Muscle of back (tissue), 11 donors: Measurements from ENCODE around the gene SIRT1. TPM values are rescaled to one million over a fixed set of nuclear protein-coding genes. Genes with fewer than 3 reads are reported as not detected.
"Not testable (repeated sequence)": the region's sequence is repeated elsewhere in the genome, so short reads cannot be mapped to it uniquely, and the experiment has no call there.

ENCODE experiments used
- DNase-seq, 3 donors: peaks; one replicate each; pipeline versions ENCODE4 v3.0.0 to v3.0.0-alpha.2; 2013
- polyA plus RNA-seq, 10 donors: library from polyadenylated mRNA; unstranded; fragments of 120-200 nt; gene quantifications; one replicate each; pipeline ENCODE4 v1.2.1, GENCODE V29; 2013; ENCODE audit not compliant: insufficient read length in 10 of 10

The SIRT1 gene
- polyA plus RNA-seq, 10 donors, result 18.7 to 25.7 (median 22.0) TPM

DNA sequence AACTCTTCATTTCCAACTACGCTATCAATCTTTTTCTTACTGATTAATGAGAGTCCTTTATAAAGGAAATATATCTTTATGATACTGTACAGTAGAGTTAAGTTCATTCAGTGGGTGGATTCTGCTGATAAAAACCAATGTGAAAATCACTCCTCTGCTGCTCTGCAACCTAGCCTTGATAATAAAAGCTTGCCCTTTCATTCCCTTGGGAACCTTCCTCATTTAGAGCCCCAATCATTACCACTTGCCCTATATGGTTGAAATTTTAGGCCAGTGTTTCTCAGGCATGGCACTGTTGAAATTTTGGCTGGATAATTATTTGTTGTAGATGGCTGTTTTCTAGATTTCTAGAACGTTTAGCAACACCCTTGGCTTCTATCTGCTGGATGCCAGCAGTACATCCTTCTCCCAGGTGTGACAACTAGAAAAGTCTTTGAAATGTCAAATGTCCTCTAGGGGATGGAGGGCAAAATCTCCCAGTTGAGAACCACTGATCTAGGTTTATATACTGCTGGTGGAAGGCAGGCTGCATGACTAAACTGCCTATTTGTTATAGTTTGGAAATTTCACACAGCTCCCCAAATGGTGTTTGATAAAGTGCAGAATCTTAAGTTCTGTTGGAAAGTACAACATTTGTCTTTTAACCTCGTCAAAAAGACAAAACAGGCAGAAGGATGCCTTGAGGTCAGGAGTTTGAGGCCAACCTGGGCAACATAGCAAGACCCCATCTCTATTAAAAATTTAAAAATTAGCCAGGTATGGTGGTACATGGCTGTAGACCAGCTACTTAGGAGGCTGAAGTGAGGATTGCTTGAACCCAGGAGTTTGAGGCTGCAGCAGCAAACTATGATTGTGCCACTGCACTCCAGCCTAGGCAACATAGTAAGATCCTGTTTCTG lies 8.9 kb upstream of the SIRT1 start:
- DNase-seq, result no peak

- DNase-seq, result not testable (repeated sequence)
These were observed 7.0 kb upstream of the SIRT1 start for GRCh38 chr10:67877421-67877820.

- no peak for DNase-seq
These were observed 6.3 kb upstream of the SIRT1 start for GRCh38 chr10:67878133-67878532.

DNA sequence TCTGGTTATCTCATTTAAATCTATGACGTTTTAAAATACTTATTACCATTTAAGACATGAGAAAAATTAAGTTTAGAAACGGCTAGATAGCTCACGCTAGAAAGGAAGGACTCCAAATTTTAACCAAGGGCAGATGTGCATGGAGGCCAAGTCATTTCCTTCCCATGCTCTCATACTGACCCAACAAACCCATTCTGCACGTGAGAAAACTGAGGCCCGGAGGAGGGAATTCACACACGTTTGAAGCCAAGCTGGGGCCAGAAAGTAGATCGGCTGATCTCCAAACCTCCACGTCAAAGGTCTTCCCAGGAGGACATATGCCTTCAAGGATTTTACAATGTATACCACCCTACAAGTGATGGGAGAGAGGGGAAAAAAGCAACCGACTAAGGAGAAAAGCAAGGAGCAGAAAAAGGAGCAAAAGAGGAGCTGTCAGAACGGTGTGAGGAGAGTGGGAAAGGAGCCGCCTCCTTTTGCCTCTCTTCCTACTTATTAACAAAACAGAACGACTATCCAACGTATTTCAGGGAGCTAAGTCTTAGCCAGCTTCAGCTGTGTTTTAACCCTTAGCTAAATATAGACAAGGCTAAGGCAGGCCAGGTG lies 645 bp upstream of the SIRT1 start:
- peak in 1 of 3 donors; percentile 27 for DNase-seq

GRCh38 chr10:67884842-67885670 lies 600 bp downstream of the SIRT1 start:
- peak; percentile 74 to 95 (median 83) for DNase-seq

DNA sequence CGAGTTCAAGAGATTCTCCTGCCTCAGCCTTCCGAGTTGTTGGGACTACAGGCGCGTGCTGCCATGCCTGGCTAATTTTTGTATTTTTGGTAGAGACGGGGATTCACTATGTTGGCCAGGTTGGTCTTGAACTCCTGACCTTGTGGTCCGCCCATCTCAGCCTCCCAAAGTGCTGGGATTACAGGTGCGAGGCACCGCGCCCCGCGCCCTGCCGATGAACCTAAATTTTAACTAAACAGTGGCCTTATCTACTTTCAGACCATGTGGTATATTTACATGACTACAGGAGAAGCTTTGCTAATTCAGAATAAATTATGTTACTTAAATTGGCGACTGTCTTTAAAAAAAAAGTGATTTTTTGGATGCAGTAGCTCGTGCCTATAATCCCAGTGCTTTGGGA lies 9.2 kb downstream of the SIRT1 start:
- DNase-seq, result no peak

GRCh38 chr10:67903581-67903980 lies 19.1 kb downstream of the SIRT1 start:
- DNase-seq, result no peak

DNA sequence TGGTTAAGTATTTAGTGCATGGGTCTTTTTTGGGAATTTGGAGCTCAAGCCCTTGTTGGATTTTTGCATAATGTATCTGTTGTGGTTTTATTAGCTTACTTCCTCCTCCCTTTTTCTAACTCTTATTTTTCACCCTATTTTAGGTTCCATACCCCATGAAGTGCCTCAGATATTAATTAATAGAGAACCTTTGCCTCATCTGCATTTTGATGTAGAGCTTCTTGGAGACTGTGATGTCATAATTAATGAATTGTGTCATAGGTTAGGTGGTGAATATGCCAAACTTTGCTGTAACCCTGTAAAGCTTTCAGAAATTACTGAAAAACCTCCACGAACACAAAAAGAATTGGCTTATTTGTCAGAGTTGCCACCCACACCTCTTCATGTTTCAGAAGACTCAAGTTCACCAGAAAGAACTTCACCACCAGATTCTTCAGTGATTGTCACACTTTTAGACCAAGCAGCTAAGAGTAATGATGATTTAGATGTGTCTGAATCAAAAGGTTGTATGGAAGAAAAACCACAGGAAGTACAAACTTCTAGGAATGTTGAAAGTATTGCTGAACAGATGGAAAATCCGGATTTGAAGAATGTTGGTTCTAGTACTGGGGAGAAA lies 28.0 kb downstream of the SIRT1 start:
- DNase-seq, result no peak

DNA sequence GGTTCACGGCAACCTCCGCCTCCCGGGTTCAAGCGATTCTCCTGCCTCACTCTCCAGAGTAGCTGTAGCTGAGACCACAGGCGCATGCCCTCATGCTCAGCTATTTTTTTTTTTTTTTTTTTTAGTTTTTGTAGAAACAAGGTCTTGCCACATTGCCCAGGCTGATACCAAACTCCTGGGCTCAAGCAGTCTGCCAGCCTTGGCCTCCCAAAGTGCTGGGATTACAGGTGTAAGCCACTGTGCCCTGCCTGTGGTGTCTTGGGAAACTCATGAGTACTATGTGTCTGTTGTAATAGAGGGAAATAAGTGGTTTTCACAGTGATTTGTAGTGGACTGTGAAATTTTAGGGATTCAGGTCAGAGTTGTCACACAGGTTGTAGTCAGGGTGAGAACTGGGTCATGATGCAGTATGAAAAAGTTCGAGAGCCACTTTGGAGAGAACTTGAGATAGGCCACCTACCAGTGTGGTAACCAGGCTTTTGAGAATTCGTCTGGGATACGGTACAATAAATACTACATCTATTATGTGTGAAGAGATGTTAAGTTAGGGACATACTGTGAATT lies 30.4 kb downstream of the SIRT1 start:
- no peak for DNase-seq

GRCh38 chr10:67917169-67917568 lies 32.7 kb downstream of the SIRT1 start:
- DNase-seq, result no peak

DNA sequence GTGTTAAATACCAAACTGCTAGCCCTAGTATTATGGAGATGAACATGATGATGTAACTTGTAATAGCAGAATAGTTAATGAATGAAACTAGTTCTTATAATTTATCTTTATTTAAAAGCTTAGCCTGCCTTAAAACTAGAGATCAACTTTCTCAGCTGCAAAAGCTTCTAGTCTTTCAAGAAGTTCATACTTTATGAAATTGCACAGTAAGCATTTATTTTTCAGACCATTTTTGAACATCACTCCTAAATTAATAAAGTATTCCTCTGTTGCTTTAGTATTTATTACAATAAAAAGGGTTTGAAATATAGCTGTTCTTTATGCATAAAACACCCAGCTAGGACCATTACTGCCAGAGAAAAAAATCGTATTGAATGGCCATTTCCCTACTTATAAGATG lies 33.2 kb downstream of the SIRT1 start:
- DNase-seq, result no peak

DNA sequence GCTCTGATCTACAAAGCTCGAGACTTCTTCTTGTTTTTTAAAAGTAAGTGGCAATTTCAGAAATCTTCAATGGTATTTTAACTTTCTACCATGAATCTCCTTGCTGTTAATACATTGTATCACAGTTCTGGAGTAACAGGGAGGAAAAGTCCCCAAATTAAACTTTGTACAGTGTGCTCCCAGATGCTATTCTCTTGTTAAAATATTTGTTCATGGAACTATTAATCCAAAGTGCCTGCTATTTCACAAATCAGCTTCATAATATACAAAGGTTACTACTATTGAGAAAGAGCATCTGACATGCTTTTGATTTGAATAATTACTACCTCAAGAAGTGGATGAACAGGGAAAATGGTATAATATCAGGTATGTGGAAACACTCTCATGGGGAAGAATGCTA lies 36.6 kb downstream of the SIRT1 start:
- DNase-seq, result no peak

- DNase-seq, result no peak
These were observed 39.1 kb downstream of the SIRT1 start for GRCh38 chr10:67923551-67923950.

DNA sequence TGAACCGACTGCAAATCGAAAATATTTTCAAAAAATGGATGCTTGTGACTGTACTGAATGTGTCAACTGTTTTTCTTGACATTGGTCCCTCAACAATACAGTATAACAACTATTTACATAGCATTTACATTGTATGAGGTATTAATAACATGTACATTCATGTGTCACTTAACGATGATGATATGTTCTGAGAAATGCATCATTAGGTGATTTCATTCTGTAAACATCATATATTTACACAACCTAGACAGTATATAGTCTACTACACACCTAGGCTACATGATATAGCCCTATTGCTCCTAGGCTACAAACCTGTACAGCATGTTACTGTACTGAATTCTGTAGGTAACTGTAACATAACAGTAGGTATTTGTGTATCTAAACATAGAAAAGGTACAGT lies 39.7 kb downstream of the SIRT1 start:
- no peak for DNase-seq

DNA sequence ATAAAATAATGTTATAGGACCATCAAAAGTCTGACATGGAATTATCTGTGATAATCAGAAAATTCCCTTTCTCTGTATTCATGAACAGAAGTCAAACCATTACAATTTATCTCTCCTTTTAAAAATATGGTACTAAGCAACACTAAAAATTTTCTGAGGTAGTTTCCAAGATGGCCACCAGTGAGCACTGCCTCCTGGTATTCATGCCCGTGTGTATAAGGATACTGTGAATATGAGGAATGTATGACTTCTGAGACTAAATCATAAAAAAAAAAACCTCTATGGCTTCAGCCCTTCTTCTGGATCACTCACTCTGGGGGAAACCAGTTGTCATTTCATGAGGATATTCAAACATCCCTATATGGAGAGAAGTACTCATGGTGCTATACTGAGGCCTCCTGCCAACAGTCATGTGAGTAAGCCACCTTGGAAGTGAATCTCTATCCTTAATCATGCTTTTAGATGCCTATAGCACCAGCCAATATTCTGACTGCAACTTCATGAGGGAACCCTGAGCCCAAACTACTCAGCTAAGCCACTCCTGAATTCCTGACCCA lies 41.1 kb downstream of the SIRT1 start:
- peak in 1 of 3 donors; percentile 47 for DNase-seq

- no peak for DNase-seq
These were observed 42.5 kb downstream of the SIRT1 start for GRCh38 chr10:67926951-67927350.

GRCh38 chr10:67933199-67933598 lies 48.7 kb downstream of the SIRT1 start:
- DNase-seq, result no peak

DNA sequence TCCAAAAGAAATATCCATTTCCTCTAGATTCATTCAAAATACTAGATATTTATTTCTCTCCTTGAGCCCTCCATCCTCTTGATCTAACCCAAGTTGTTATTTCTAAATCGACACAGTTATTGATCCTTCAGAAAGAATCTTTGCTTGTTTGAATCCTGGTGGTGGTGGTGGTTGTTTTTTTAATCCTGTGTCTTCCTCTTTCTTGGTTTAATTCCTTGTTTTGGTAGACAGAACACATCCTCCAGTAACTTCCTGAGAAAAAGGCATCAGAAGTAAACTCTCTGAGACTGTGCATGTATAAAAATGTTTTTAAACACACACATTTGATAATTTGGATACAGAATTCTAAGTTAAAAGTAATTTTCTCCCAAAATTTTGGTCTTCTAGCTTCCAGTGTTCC lies 49.9 kb downstream of the SIRT1 start:
- DNase-seq, result no peak

GRCh38 chr10:67935223-67935622 lies 50.8 kb downstream of the SIRT1 start:
- no peak for DNase-seq

- DNase-seq, result no peak
These were observed 52.0 kb downstream of the SIRT1 start for GRCh38 chr10:67936416-67936815.

GRCh38 chr10:67943917-67944316 lies 59.5 kb downstream of the SIRT1 start:
- no peak for DNase-seq
